ENCODE results near the gene LDLRAD3. TPM values are rescaled to one million over a fixed set of nuclear protein-coding genes. Genes with fewer than 3 reads are reported as not detected.
A peak's percentile ranks its signal among the peaks of the same experiment; 100 is the strongest.

Gene LDLRAD3
- total RNA-seq, 3 donors from 2014 or later: 1.0 to 8.1 (median 2.0) TPM

GRCh38 chr11:35969089-35970042 is 25.5 kb downstream of the LDLRAD3 start:
- peak; percentile 38 for ATAC-seq
- Histone ChIP-seq H3K9me3 (no peaks in the 10 kb centered on the region), H3K36me3 (ENCODE audit: low read depth) (no peaks in the 10 kb centered on the region), H3K4me3 (no peak overlapping the region), H3K4me1 (ENCODE audit: low read depth) (peaks cover 12% of the 10 kb centered on the region)
- DNase-seq: peak in 2 of 3 donors; percentile 13 to 29
- intact Hi-C loops (cut with DNase I, micrococcal nuclease): no loop called here
- TF ChIP-seq CTCF (IDR thresholded peaks at IDR 0.05): no peak

- intact Hi-C loops (cut with DNase I, micrococcal nuclease): no loop called here
- no peak for DNase-seq
- peaks cover 12% of the 10 kb centered on the region for H3K4me1 ChIP-seq (ENCODE audit: low read depth)
- TF ChIP-seq CTCF (IDR thresholded peaks at IDR 0.05): no peak
- H3K9me3 ChIP-seq: no peaks in the 10 kb centered on the region
- no peak overlapping the region for H3K4me3 ChIP-seq
- no peak for ATAC-seq
- no peaks in the 10 kb centered on the region for H3K36me3 ChIP-seq (ENCODE audit: low read depth)
Measured at GRCh38 chr11:35970445-35970844, 26.6 kb downstream of the LDLRAD3 start.

DNA sequence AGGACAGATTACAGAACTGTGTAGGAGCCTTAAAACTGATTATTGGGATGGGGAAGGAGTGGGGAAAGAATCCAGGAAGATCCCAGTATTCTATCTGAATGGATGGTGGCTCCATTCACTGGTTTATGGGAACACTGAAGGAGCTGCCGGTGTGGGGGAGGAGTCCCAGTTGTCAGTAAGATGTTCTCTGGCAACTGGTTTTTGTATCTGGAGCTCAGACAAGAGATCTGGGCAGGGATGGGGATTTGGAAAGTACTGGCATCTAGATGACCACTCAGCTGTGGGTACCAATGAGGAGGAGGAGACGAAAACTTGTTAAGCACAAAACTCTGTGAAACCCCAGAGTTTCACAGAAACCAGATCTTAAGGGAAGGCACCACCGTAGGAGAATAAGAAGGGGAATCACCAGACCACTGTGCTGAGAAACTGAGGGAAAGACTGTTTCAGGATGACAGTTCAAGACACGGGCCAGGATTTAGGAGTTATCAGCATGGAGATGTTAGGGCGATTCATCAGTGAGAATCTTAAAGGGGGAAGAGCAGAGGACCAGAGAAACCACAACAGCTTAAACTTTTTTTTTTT is 28.1 kb downstream of the LDLRAD3 start:
- TF ChIP-seq CTCF (IDR thresholded peaks at IDR 0.05): no peak
- ATAC-seq: no peak
- no peak for DNase-seq
- Histone ChIP-seq H3K36me3 (ENCODE audit: low read depth) (no peaks in the 10 kb centered on the region), H3K9me3 (no peaks in the 10 kb centered on the region), H3K4me1 (ENCODE audit: low read depth) (peaks cover 12% of the 10 kb centered on the region), H3K4me3 (no peak overlapping the region)
- intact Hi-C loops (cut with DNase I, micrococcal nuclease): no loop called here

GRCh38 chr11:35974882-35975589 is 31.2 kb downstream of the LDLRAD3 start:
- Histone ChIP-seq H3K4me1 (ENCODE audit: low read depth) (peaks cover 3% of the 10 kb centered on the region), H3K36me3 (ENCODE audit: low read depth) (no peaks in the 10 kb centered on the region), H3K9me3 (no peaks in the 10 kb centered on the region), H3K4me3 (no peak overlapping the region)
- intact Hi-C loops (cut with DNase I, micrococcal nuclease): no loop called here
- no peak for TF ChIP-seq CTCF (IDR thresholded peaks at IDR 0.05)
- DNase-seq: no peak
- ATAC-seq: no peak

- no peaks in the 10 kb centered on the region for H3K36me3 ChIP-seq (ENCODE audit: low read depth)
- H3K4me1 ChIP-seq (ENCODE audit: low read depth): no peaks in the 10 kb centered on the region
- no peak for TF ChIP-seq CTCF (IDR thresholded peaks at IDR 0.05)
- no peak for DNase-seq
- no peaks in the 10 kb centered on the region for H3K9me3 ChIP-seq
- H3K4me3 ChIP-seq: no peak overlapping the region
- intact Hi-C loops (cut with DNase I, micrococcal nuclease): no loop called here
- ATAC-seq: no peak
Measured at GRCh38 chr11:35976434-35976833, 32.6 kb downstream of the LDLRAD3 start.
